Measurements from ENCODE around the gene ZNF143.
"Not testable (repeated sequence)": the region's sequence is repeated elsewhere in the genome, so short reads cannot be mapped to it uniquely, and the experiment has no call there.

ZNF143 gene

DNA sequence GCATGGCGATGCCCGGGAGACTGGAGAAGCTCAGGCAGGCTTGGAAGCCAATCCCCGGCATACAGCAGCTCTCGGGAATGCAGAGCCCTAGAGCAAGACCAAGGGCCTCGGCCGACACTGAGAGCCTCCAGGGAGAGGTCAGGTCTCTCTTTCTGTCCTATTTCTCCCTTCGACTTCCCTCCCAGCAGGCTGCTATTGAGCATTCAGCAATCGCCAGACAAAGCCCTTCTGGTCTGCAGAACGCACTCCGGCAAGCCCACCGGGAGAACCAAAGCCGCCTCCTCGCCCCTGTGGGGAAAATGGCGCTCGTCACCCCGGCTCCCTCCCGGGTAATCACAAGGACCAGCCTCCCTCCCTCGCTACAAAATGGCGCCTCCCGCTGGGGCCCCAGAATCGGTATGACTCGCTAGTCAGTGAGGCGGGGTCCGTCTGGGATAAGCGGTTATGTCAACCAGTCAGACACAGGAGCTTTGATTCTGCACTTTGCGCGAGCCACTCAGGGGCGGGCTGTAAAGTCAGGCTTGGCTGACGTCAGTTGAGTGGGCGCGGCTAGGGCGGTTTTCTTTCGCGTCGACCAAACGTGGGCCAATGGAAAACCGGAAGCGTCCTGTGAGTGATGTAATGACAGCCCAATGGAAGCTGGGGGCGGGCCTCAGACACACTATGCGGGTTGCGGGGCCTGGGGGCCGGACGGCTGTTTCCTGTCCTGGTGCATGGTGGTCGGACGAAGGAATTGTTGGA, at the start of gene ZNF143:
Gene ZNF143 (plus strand): TSS at position 691 of the 741 bp plus-strand sequence. CDS start 10,297 bp downstream, outside the sequence.
- DNase-seq: peak; percentile 100

DNA sequence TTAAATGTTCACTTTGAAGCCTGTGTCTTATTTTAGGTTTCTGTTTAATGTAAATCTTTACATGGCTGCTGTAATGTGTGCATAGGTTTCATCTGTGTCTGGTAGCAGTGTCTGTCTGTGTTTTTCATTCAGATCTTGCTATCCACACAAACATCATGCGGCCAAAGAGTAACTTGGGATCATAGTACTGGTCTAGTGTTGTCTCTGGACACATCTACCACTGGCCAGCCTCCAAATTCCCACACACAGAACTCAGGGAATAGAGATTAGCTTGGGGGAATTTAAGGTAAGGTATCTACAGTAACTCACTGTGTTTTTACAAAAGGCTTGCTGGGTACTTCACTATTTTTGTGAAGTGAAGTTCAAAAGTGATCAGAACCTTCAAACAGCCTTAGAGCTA, 32.1 kb upstream of the ZNF143 start:
- no peak for DNase-seq

DNA sequence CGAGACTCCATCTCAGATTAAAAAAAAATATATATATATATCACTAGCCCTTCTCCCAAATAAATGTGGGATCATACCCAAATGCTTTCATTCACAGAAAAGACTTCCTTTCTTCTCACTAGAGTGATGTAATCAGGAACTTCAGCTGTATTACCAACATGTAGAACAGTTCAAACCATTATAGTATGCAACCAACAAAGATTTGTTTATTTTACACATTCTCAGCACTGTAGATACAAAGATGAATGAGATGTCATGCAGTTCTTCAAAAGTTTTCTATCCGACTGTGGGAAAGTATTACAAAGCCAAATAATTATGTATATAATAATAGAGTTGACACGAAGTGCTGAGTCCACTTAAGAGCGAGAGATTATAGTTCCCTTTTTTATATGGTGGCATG, 22.2 kb upstream of the ZNF143 start:
- DNase-seq: no peak

GRCh38 chr11:9446230-9446629, 14.6 kb upstream of the ZNF143 start:
- DNase-seq: no peak

GRCh38 chr11:9448576-9449352, 12.0 kb upstream of the ZNF143 start:
- no peak for DNase-seq

DNA sequence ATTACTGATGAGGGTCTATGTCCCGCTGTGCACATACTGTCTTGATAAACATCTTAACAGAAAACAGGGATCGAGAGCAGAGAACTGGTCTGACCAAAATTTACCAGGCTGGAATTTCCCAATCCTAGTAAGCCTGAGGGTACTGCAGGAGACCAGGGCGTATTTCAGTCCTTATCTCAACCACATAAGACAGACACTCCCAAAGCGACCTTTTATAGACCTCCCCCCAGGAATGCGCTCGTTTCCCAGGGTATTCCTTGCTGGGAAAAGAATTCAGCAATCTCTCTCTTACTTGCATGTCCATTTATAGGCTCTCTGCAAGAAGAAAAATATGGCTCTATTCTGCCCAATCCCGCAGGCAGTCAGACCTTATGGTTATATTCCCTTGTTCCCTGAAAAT, 8.8 kb upstream of the ZNF143 start:
- DNase-seq: not testable (repeated sequence)

- DNase-seq: no peak
Observed at GRCh38 chr11:9455722-9456121, 5.1 kb upstream of the ZNF143 start.

DNA sequence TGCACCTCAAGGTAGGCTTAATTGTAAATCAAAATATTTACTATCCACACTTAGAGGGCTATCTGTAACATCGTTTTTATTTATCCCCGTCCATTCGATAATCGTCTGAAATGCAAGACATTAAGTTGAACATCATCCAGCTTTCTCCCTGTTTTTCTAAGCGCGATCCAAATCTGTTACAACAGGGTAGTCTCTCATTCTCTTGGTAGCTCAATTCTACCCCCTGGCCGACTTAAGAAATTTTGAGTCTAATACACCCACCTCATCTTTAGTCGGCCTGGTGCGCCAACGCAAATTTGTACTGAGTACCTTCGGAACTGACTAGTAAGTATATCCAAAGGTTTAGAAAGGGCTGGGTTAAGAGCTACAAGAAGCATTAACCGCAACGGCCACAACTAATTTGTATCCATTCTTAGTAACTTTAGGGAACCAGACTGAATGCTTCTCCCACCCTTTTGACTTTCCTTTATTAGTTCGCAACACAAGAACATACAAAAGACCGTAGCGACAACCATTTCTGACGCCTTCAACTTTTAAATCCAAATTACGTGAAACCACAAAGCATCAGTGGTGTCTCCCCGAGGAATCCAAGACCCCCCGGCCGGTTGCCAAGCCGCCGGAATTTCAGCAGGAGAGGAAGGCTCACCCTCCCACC, 1.0 kb upstream of the ZNF143 start:
- peak; percentile 51 for DNase-seq

DNA sequence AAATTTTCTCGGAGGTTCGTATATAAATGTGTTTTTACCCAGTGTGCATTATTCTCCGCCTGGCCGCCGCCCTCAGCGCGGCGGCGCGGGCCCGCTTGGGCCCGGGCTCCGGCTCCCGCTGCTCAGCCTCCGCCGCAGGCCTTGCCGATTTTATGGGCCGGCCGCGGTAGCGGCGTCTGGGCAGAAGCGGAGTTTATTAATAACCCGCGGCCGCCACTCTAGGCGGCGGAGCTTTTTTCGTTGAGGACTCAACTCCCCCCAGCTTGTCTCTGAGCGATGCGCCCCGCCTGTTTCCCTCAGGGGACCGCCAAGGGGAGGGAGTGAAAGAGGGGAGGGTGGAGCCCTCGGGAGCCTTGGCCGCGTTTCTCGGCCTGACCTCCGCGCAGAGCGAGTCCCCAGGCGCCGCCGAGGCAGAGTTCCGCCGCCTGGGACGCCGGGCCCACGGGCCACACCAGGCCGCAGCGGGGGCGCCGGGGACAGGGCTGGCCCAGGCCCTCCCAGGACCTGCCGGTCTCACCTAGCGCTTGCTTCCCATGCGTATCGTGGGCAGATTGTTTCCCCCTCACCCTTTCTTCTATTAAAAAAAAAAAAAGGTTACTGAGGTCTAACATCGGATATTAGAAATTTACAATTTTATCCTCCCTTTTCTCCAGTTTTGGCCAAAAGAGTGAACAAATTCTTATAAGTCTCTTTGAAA, 399 bp downstream of the ZNF143 start:
- DNase-seq: peak; percentile 94

DNA sequence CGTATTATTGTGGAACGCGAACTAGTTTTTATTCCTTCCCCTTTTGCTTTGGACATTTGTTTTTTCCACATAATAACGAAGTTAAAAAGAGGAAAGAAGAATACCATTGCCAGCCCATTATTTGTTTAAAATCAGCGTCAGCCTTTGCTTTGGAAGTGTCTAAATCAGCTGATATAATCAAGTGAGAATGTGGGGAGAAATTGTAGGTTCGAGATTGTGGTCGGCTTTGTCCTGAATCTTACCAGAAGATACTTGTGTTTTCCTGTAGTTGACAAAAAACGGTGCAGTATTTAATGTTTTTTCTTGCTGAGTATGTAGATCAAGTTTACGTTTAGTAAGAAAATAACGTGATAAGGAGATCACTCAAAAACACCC, 935 bp downstream of the ZNF143 start:
- DNase-seq: peak; percentile 19

DNA sequence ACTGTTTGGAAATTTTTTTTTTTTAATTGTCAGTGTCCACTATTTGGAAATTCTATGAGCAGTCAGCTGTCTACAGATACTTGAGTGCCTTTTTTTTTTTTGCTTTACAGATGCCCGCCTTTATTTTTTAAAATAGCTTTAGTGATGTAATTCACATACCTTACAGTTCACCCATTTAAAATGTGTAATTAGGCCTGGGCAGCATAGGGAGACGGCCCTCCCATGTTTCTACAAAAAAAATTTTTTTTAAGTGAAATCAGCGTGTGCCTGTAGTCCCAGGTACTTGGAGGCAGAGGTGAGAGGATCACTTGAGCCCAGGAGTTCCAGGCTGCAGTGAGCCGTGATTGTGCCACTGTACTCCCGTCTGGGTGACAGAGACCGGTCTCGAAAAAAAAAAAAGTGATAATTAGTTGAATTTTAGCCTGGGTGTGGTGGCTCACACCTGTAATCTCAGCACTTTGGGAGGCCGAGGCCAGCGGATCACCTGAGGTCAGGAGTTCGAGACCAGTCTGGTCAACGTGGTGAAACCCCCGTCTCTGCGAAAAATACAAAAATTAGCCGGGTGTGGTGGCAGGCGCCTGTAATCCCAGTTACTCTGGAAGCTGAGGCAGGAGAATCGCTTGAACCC, 1.5 kb downstream of the ZNF143 start:
- DNase-seq: no peak

- no peak for DNase-seq
Observed at GRCh38 chr11:9462806-9463537, 2.2 kb downstream of the ZNF143 start.

- DNase-seq: no peak
Observed at GRCh38 chr11:9470765-9471164, 10.0 kb downstream of the ZNF143 start.

DNA sequence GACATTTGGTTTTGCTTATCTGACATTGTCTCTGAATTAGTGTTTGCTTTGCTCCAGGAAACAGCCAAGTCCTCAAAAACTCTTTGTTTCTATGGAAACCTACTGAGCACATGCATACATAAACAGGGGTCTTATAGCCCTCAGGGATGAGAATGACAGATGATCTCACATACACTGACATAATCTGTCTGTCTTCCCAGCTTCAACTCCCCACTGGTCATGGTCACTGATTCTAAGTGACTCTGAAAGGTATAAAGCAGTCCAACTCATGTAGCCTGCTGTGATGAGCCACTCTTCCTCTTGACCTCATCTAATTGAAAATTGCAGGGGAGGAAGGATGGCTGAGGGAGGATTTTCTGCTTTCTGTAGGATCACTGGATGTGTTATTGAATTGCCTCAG, 12.6 kb downstream of the ZNF143 start:
- DNase-seq: no peak

GRCh38 chr11:9479899-9480298, 19.1 kb downstream of the ZNF143 start:
- DNase-seq: no peak

GRCh38 chr11:9489080-9489765, 28.4 kb downstream of the ZNF143 start:
- no peak for DNase-seq

- DNase-seq: no peak
Observed at GRCh38 chr11:9490376-9490775, 29.6 kb downstream of the ZNF143 start.

- DNase-seq: no peak
Observed at GRCh38 chr11:9493492-9493891, 32.7 kb downstream of the ZNF143 start.

DNA sequence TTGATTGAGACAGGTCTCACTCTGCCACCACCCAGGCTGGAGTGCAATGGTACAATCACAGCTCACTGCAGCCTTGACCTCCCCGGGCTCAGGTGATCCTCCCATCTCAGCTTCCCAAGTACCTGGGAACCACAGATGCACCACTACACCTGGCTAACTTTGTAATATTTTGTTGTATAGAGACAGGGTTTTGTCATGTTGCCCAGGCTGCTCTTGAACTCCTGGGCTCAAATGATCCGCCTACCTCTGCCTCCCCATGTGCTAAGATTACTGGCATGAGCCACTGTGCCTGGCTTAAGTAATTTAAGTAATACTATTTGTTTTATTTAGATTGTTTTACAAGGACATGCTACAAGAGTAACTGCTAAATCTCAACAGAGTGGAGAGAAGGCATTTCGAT, 33.5 kb downstream of the ZNF143 start:
- DNase-seq: no peak

DNA sequence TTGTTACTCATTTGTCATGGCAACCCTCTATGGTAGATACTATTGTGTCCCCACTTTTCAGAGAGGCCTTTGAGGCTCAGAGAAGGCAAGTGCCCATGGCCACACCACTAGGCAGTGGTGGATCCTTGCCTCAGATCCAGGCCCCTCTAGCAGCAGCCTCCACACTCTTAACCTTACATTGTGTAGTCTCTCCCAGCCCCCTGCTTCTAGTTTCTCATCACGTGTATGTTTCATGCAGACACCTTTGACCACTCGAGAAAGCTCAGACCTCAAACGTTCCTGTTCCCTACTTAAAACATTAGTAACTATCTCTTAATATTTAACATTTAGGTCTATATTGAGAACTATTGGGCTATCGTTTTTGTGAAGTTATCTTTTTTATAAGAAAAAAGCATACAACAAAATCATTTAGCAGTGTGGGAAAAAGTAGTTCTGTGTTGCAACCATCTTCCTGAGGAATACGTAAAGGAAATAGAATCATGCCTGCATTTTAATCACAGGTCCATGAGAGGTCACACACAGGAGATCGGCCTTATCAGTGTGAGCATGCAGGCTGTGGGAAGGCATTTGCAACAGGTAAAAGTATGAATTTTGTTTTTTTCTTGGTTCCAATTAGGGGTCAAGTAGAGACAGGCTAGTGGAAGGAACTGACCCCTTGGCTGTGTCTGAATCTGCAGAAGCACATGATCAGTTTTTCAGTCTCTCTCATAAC, 35.1 kb downstream of the ZNF143 start:
- DNase-seq: no peak
